Glomerular visceral epithelial cell (primary cell): ENCODE data around the gene ABHD18.
"Not testable (repeated sequence)": the region's sequence is repeated elsewhere in the genome, so short reads cannot be mapped to it uniquely, and the experiment has no call there.

Source experiments
- DNase-seq: peaks from one replicate; pipeline ENCODE4 v3.0.0-alpha.2; 2016; ENCODE audit errors: extremely low spot score

Gene ABHD18

DNA sequence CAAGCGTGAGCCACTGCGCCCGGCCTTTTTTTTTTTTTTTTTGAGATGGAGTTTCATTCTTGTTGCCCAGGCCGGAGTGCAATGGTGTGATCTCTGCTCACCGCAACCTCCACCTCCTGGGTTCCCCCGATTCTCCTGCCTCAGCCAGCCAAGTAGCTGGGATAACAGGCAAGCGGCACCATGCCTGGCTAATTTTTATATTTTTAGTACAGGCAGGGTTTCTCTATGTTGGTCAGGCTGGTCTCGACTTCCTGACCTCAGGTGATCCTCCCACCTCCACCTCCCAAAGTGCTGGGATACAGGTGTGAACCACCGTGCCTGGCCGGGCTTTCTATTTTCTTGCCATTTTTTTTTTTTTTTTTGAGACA is 101.2 kb downstream of the ABHD18 start:
- not testable (repeated sequence) for DNase-seq

DNA sequence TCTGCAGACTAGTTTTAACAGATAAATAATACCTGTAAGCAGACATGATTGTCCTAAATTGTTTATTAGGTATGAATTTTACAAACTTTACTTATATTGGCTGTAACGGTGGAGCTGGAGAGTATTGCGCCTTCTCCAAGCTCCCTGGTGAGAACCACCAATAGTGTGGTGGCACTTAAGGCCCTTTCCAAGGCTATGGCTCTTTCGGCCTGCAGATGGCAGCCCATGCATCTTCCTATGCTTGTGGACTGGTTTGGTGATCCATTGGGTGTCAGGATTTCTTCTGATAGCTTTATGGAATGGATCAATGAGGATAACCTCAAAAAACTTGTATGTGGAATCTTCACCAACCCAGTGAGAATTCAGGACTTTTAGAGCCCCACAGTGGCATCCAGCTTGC is 103.7 kb downstream of the ABHD18 start:
- peak; percentile 34 for DNase-seq

DNA sequence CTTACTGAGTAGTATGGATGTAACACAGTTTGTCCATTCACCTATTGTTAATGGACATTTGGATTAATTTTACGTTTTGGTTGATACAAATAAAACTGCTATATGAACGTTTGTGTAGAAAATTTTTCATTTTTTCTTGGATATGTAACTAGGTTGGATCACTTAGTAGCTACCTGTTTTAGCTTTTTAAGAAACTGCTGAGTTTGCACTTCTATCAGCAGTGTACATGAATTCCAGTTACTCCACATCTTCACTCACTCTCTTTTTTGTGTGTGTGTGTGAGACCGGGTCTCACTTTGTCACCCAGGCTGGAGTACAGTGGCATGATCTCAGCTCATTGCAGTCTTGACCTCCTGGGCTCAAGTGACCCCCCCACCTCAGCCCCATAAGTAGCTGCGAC is 111.3 kb downstream of the ABHD18 start:
- DNase-seq, result no peak
